Glutamatergic neuron (in vitro differentiated cells): Measurements from ENCODE around the gene MCTP2. TPM values are rescaled to one million over a fixed set of nuclear protein-coding genes. Genes with fewer than 3 reads are reported as not detected.

Experiments
- DNase-seq: peaks from one replicate; pipeline ENCODE4 v3.0.0; 2022
- H3K27ac Mint-ChIP-seq: one replicate; pipeline ENCODE4 v1.8.0; 2020; ENCODE audit warnings: mild to moderate bottlenecking, mixed read lengths, inconsistent platforms; ENCODE audit not compliant: unreplicated experiment
- H3K27me3 Mint-ChIP-seq: one replicate; pipeline ENCODE4 v1.8.0; 2020; ENCODE audit warnings: mild to moderate bottlenecking, moderate library complexity, mixed read lengths, inconsistent platforms; ENCODE audit not compliant: unreplicated experiment
- H3K36me3 Mint-ChIP-seq: one replicate; pipeline ENCODE4 v1.8.0; 2020; ENCODE audit warnings: mild to moderate bottlenecking, mixed read lengths, inconsistent platforms; ENCODE audit not compliant: unreplicated experiment
- H3K4me1 Mint-ChIP-seq: one replicate; pipeline ENCODE4 v1.8.0; 2020; ENCODE audit warnings: mild to moderate bottlenecking, low read depth, mixed read lengths, inconsistent platforms; ENCODE audit not compliant: unreplicated experiment
- H3K4me3 Mint-ChIP-seq: one replicate; pipeline ENCODE4 v1.8.0; 2020; ENCODE audit warnings: mild to moderate bottlenecking, mixed read lengths, inconsistent platforms; ENCODE audit not compliant: unreplicated experiment
- H3K9me3 Mint-ChIP-seq: one replicate; pipeline ENCODE4 v1.8.0; 2020; ENCODE audit warnings: mild to moderate bottlenecking, moderate library complexity, mixed read lengths, inconsistent platforms; ENCODE audit not compliant: unreplicated experiment
- CTCF ChIP-seq: fragments of 200-600 bp; sonication (generic); IDR thresholded peaks from one replicate; pipeline ENCODE4 v1.5.0; 2021; ENCODE audit not compliant: partially characterized antibody, unreplicated experiment
- total RNA-seq: library from RNA; stranded (reverse); fragmentation: NEBNext Ultra II Directional; extraction: Animal tissue kit (Norgen Biotek cat#: 25700); gene quantifications from one replicate; pipeline ENCODE4 v1.2.1, GENCODE V29; 2021; ENCODE audit not compliant: unreplicated experiment

MCTP2 gene
- total RNA-seq, 1 donor from 2014 or later: 0.44 TPM

- no peak overlapping the region for H3K27ac Mint-ChIP-seq
- no peaks in the 10 kb centered on the region for H3K36me3 Mint-ChIP-seq
- no peak for DNase-seq
- H3K4me1 Mint-ChIP-seq: peaks cover 3% of the 10 kb centered on the region
- TF ChIP-seq CTCF: no peak
- no peak overlapping the region for H3K4me3 Mint-ChIP-seq
- no peaks in the 10 kb centered on the region for H3K27me3 Mint-ChIP-seq
- H3K9me3 Mint-ChIP-seq: no peaks in the 10 kb centered on the region
Measured at GRCh38 chr15:94395640-94396039, 164.3 kb downstream of the MCTP2 start.

GRCh38 chr15:94397337-94397736 lies 166.0 kb downstream of the MCTP2 start:
- TF ChIP-seq CTCF: no peak
- DNase-seq: no peak
- H3K36me3 Mint-ChIP-seq: no peaks in the 10 kb centered on the region
- no peak overlapping the region for H3K27ac Mint-ChIP-seq
- H3K4me3 Mint-ChIP-seq: no peak overlapping the region
- H3K9me3 Mint-ChIP-seq: no peaks in the 10 kb centered on the region
- H3K4me1 Mint-ChIP-seq: peaks cover 3% of the 10 kb centered on the region
- H3K27me3 Mint-ChIP-seq: no peaks in the 10 kb centered on the region

DNA sequence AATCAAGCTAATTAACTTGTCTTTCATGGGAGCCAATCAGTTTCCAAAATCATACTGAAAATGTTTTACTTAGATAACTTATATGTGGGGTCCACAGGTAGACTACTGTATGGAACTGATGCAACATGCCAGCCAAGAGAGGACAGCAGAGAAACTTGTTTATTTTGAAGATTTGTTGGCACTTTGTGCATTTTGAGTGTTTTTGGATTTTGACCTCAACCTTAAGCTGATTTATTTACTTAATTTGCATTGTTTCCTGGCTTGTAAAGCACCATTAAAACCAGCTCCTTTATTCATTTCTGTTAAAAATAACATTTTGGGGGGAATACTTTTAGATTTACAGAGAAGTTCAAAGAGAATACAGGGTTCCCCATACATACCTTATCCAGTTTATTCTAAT lies 166.6 kb downstream of the MCTP2 start:
- H3K4me1 Mint-ChIP-seq: peaks cover 3% of the 10 kb centered on the region
- no peak overlapping the region for H3K4me3 Mint-ChIP-seq
- no peaks in the 10 kb centered on the region for H3K27me3 Mint-ChIP-seq
- DNase-seq: no peak
- H3K27ac Mint-ChIP-seq: no peak overlapping the region
- TF ChIP-seq CTCF: no peak
- H3K36me3 Mint-ChIP-seq: no peaks in the 10 kb centered on the region
- H3K9me3 Mint-ChIP-seq: no peaks in the 10 kb centered on the region

DNA sequence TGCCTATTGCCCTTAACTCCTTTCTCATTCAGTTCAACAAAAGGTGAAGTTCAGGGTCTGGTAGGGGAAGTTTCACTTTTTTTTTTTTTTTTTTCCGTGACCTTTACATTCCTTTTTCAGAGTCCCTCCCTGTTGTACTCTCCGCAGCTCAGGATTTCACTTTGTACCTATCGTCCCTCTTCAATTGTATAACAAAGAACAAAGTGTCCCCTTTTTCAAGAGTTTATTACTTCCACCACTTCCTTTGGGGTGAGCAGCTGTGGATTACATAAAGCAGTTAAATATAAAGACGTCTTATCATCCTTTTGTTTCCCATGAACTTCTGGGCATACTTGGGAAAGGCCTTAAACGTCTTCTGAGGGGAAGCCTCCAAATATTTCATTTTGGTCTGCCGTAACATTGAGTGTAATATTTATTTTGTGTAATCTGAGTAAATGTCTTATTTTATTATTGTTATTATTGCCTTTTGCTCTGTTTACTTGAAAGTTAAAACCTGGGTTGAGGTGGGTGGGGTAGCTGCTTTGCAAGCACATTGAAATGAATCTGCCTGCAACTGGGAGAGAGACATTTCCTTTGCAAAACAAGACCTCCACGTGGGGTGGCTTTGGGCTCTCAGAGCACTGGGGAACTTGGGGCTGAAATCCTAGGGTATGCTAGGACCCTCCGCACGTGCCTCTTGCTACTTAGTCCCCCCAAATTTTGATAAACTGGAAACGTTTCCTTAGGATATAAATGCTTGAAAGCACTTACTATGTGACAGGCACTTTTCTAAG lies 169.4 kb downstream of the MCTP2 start:
- Mint-ChIP-seq H3K36me3 (no peaks in the 10 kb centered on the region), H3K4me1 (no peaks in the 10 kb centered on the region), H3K4me3 (no peak overlapping the region), H3K27ac (no peak overlapping the region), H3K9me3 (no peaks in the 10 kb centered on the region), H3K27me3 (no peaks in the 10 kb centered on the region)
- no peak for TF ChIP-seq CTCF
- no peak for DNase-seq

DNA sequence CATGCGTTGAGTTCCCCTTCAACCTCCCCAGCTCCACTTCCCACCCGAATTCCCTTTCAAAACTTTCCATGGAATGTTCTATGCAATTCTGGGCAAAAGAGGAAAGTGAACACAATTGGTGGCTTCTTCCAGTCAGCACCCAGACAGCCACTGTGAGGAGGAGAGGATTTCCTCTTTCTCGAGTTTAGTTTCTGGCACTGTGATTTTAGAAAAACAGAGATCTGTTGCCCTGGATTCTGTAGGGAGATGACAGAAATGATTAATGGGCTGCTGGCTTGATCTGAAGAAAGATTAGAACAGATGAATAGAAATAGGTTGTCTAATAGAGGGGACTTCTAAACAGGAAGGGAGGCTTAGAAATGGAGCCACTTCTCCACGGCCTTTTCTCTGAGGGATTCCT lies 172.0 kb downstream of the MCTP2 start:
- DNase-seq: no peak
- no peak overlapping the region for H3K4me3 Mint-ChIP-seq
- no peaks in the 10 kb centered on the region for H3K36me3 Mint-ChIP-seq
- no peak overlapping the region for H3K27ac Mint-ChIP-seq
- H3K9me3 Mint-ChIP-seq: no peaks in the 10 kb centered on the region
- H3K4me1 Mint-ChIP-seq: no peaks in the 10 kb centered on the region
- no peaks in the 10 kb centered on the region for H3K27me3 Mint-ChIP-seq
- TF ChIP-seq CTCF: no peak
